AG10803 (cell line): Measurements from ENCODE around the gene RASGRP3.

ENCODE experiments used
- DNase-seq: peaks from one replicate; pipeline ENCODE4 v3.0.0; 2010; ENCODE audit warnings: low read depth
- H3K4me3 ChIP-seq: 2 replicates; pipeline ENCODE4 v1.5.1; 2011; ENCODE audit warnings: mild to moderate bottlenecking, low read length, control low read depth
- TF ChIP-seq, protein P1 (sequence below): conservative IDR thresholded peaks from 2 replicates; pipeline ENCODE4 v1.5.1; 2011; ENCODE audit warnings: mild to moderate bottlenecking, low read length, control low read depth, inconsistent platforms

The RASGRP3 gene

DNA sequence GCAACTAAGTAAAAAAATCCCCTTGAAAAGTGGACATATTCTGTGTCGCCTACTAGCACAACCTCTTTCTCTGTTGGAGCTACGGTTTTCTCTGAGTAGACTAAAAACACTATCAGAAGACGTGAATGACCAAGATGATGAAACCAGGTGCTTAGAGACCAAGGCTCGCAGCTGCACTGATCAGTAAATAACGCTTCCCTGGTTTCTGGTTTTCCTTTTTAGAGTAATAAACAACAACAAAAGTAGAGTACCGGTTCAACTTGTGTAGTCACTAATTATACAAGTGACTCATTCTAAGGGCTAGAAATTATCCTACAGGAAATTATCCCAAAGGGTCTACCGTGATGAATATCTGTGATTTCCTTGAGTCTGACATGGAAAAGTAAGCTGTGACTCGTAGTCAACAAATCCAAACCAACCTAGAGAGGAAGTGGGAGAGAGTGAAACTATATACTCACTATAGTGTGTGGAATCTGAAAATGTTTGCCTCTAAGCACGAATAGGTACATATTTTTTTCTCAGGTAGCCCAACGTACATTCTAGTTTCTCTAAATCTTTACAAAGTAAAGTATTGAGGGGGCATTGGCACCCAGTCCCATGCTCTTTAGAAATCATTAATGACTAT, 17.8 kb downstream of the RASGRP3 start:
- no peak overlapping the region for H3K4me3 ChIP-seq
- DNase-seq, result no peak
- TF ChIP-seq, protein P1, sequence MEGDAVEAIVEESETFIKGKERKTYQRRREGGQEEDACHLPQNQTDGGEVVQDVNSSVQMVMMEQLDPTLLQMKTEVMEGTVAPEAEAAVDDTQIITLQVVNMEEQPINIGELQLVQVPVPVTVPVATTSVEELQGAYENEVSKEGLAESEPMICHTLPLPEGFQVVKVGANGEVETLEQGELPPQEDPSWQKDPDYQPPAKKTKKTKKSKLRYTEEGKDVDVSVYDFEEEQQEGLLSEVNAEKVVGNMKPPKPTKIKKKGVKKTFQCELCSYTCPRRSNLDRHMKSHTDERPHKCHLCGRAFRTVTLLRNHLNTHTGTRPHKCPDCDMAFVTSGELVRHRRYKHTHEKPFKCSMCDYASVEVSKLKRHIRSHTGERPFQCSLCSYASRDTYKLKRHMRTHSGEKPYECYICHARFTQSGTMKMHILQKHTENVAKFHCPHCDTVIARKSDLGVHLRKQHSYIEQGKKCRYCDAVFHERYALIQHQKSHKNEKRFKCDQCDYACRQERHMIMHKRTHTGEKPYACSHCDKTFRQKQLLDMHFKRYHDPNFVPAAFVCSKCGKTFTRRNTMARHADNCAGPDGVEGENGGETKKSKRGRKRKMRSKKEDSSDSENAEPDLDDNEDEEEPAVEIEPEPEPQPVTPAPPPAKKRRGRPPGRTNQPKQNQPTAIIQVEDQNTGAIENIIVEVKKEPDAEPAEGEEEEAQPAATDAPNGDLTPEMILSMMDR, result no peak

DNA sequence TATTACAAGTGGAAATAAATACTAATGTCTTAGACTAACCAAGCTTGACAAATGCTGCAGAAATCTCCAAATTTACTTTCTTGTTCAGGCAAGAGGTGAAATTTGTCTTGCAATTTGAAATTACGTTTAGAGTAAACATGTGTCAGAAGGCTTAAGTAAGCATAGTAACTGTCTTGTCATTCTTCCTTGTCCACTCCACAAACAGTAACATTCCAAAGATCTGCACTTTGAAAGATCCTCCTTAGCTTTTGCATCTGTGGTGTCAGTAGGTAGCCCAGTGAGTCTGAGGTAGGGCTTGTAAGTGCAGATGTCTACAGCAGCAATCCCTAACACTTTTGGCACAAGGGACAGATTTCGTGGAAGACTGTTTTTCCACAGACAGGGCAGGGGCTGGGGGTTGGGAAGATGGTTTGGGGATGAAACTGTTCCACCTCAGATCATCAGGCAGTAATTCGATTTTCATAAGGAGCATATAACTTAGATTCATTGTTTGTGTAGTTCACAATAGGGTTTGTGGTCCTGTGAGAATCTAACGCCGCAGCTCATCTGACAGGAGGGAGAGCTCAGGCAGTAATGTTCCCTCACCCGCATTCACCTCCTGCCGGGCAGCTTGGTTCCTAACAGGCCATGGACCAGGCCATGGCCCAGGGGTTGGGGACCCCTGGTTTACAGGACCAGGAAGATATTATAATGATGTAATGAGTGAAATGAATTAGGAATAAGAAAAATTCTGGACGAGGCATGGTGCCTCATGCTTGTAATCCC, 18.6 kb downstream of the RASGRP3 start:
- TF ChIP-seq, protein P1, result no peak
- DNase-seq, result no peak
- no peak overlapping the region for H3K4me3 ChIP-seq

DNA sequence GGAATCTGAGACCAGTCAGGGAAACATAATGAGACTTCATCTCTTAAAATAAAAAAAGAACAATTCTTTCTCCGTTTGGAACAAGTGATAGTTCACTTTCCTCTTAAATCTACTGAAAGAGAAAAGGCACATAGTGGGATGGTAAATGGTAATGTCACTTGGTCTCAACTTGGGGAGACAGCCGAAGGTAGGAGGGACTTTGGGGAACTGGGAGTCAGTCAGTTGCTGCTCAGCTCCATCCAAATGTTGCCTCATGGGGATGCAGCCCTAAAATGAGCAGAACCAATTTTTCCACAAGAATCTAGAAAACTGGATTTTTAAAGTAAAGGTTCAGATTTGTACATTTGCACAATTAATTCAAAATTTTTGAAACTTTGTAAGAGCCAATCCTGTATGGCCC, 19.2 kb downstream of the RASGRP3 start:
- no peak overlapping the region for H3K4me3 ChIP-seq

DNA sequence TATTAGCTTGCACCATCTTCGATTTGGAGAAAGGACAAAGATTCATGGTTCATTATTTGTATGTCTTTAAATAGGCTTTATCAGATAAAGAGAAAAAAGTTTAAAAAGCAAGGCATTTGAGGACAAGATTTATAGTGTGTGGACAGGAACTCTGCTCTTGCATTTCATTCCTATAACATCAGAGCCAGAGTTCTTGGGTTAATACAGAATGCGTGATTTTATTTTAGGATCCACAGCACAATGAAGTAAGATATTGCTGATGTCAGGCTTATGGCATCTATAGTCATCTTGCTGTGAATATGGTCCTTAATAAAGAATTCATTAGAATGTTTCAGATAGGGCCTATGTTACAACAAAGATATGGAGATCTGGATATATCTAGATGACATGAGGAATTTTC, 19.7 kb downstream of the RASGRP3 start:
- H3K4me3 ChIP-seq, result no peak overlapping the region
- DNase-seq, result peak; percentile 84
- TF ChIP-seq, protein P1, result no peak

More for the DNA sequence above, 19.2 kb downstream of the RASGRP3 start:
- DNase-seq, result no peak
- TF ChIP-seq, protein P1, result no peak

DNA sequence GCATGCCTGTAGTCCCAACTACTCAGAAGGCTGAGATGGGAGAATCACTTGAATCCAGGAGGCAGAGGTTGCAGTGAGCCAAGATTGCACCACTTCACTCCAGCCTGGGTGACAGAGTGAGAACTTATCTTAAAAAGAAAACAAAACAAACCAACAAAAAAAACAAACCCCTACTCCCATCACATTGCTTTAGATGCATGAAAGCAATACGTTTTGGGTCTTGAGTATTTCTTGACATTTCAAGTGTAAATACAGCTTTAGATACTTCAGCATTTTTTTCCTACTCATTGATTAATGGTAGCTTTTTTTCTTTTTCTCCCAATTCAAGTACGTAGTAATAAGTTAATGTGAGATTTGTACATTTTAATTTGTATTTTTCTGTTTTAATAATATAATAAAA, 20.3 kb downstream of the RASGRP3 start:
- no peak overlapping the region for H3K4me3 ChIP-seq
- TF ChIP-seq, protein P1, result no peak
- no peak for DNase-seq

DNA sequence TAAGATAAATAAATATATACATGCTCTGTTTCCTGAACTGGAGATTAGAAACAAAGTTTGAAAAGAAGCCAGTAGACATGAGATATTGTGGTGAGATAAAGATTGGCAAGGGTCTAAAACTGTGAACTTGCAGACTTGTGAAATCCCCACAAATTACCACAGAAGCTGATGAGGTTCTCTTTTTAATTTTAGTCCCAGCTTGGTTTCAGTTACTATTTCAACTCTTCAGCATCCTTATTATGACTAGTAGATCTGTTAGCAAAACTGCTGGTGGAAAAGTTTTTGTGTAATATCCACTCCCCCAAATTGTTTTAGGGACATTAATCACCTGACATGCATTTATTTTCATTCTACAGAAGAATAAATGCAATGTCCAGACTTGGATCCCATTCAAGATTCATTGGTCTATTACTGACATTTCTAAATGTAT, 20.8 kb downstream of the RASGRP3 start:
- H3K4me3 ChIP-seq, result no peak overlapping the region
- no peak for DNase-seq

More for the DNA sequence above, 20.8 kb downstream of the RASGRP3 start:
- TF ChIP-seq, protein P1, result no peak
